Activated CD4-positive, alpha-beta T cell treated with anti-CD3 and anti-CD28 coated beads, Interleukin-2, amount 10 ng/mL, durations not matched to agents 24 days and 14 days (primary cell): ENCODE measurements around the gene JOSD2. TPM values are rescaled to one million over a fixed set of nuclear protein-coding genes. Genes with fewer than 3 reads are reported as not detected.
"Not testable (repeated sequence)": the region's sequence is repeated elsewhere in the genome, so short reads cannot be mapped to it uniquely, and the experiment has no call there.

Experiments used
- DNase-seq: peaks from one replicate; pipeline ENCODE4 v3.0.0; 2022
- H3K27ac Mint-ChIP-seq: one replicate; pipeline ENCODE4 v1.8.0; 2022; ENCODE audit warnings: mild to moderate bottlenecking, mixed read lengths
- H3K27me3 Mint-ChIP-seq: one replicate; pipeline ENCODE4 v1.8.0; 2022; ENCODE audit warnings: mixed read lengths
- H3K36me3 Mint-ChIP-seq: one replicate; pipeline ENCODE4 v1.8.0; 2022; ENCODE audit warnings: low read depth, mild to moderate bottlenecking, mixed read lengths
- H3K4me1 Mint-ChIP-seq: one replicate; pipeline ENCODE4 v1.8.0; 2021; ENCODE audit warnings: mixed read lengths
- H3K4me3 Mint-ChIP-seq: one replicate; pipeline ENCODE4 v1.8.0; 2022; ENCODE audit warnings: mild to moderate bottlenecking, moderate library complexity, mixed read lengths
- H3K9me3 Mint-ChIP-seq: one replicate; pipeline ENCODE4 v1.8.0; 2021; ENCODE audit warnings: mixed read lengths
- intact Hi-C: fragments of 100-400 bp; cut with micrococcal nuclease; formaldehyde crosslinking; loops from one replicate; pipeline ENCODE4 v1.15.1; 2023
- total RNA-seq: library from RNA; stranded (reverse); gene quantifications from 2 replicates; pipeline ENCODE4 v1.2.3, GENCODE V29; 2022

Gene JOSD2
- total RNA-seq, 1 donor from 2014 or later, result 41.7 TPM

DNA sequence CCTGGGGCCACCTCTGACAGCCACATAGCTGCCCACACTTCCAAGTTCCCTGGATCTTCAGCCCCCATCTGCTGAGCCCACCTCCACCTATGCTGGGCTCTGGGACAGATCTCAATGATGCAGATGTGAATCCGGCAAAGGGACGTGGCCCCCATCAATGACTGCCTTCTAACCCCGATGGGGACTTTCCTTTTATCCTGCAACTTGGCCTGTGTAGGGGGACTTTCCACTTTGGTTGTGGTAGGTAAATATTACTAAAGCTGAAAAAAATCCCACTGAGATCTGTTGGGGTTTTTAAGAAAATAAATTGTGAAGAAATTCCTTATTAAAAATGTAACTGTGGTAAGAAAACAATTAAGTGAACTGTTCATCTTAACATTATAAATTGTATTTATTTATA lies 23.5 kb upstream of the JOSD2 start:
- Mint-ChIP-seq H3K4me1 (no peaks in the 10 kb centered on the region), H3K4me3 (no peak overlapping the region), H3K36me3 (no peaks in the 10 kb centered on the region), H3K27ac (no peak overlapping the region), H3K9me3 (peaks cover 4% of the 10 kb centered on the region), H3K27me3 (no peaks in the 10 kb centered on the region)
- intact Hi-C loops, result no loop called here
- DNase-seq, result no peak

DNA sequence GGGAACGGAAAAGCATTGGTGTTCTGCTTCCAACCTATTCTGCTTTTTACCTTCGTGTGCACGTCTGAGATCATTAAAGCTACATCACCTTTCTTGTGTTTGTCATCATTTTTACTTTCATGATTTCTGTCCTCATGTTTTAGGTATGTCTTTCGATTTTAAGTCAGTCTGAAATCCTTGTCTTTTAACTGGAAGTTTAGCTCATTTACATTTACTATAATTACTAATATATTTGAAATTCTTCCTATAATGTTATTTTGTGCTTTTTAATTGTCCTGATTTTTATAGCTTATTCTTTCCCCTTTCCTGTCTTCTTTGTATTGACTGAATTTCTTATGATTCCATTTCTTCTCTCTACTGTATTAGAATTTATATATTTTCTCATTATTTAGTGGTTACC lies 22.0 kb upstream of the JOSD2 start:
- intact Hi-C loops, result no loop called here
- no peaks in the 10 kb centered on the region for H3K4me1 Mint-ChIP-seq
- H3K27ac Mint-ChIP-seq, result no peak overlapping the region
- no peak for DNase-seq
- H3K27me3 Mint-ChIP-seq, result no peaks in the 10 kb centered on the region
- no peaks in the 10 kb centered on the region for H3K36me3 Mint-ChIP-seq
- H3K4me3 Mint-ChIP-seq, result no peak overlapping the region
- peaks cover 4% of the 10 kb centered on the region for H3K9me3 Mint-ChIP-seq

DNA sequence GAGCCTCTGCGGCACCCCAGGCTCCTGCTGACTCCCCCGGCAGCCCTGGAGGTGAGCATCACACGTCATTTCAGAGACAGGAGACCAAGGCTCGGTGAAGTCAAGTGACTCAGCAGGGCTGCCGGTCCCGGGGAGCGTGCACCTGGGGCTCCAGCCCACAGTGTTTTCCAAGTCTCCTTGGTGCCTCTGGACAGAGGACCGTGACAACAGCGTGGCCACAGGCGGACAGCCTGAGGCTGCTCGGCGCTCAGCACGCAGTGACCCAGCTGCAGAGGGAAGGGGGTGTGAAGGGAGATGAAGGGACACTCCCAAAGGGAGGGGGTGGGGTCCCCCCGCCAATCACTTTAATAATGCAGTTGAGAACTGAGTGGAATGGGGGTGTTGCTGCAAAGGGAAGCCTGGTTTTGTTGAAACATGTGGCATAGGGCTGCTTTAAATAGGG lies 20.2 kb upstream of the JOSD2 start:
- Mint-ChIP-seq H3K4me3 (no peak overlapping the region), H3K27me3 (no peaks in the 10 kb centered on the region), H3K9me3 (peaks cover 4% of the 10 kb centered on the region), H3K36me3 (no peaks in the 10 kb centered on the region), H3K4me1 (no peaks in the 10 kb centered on the region), H3K27ac (no peak overlapping the region)
- intact Hi-C loops, result no loop called here
- DNase-seq, result no peak

DNA sequence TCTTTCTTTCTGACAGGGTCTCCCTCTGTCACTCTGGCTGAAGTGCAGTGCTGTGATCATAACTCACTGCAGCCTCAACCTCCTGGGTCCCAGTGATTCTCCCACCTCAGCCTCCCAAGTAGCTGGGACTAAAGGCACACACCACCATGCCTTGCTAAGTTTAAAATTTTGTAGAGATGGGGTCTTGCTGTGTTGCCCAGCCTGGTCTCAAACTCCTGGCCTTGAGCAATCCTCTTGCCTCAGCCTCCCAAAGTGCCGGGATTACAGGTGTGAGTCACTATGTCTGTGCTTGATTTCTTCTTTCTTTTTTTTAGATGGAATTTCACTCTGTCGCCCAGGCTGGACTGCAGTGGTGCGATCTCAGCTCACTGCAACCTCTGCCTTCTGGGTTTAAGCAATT lies 17.1 kb upstream of the JOSD2 start:
- H3K9me3 Mint-ChIP-seq, H3K27me3 Mint-ChIP-seq, H3K4me3 Mint-ChIP-seq, intact Hi-C loops, H3K36me3 Mint-ChIP-seq, H3K4me1 Mint-ChIP-seq, DNase-seq, H3K27ac Mint-ChIP-seq: not testable (repeated sequence)

DNA sequence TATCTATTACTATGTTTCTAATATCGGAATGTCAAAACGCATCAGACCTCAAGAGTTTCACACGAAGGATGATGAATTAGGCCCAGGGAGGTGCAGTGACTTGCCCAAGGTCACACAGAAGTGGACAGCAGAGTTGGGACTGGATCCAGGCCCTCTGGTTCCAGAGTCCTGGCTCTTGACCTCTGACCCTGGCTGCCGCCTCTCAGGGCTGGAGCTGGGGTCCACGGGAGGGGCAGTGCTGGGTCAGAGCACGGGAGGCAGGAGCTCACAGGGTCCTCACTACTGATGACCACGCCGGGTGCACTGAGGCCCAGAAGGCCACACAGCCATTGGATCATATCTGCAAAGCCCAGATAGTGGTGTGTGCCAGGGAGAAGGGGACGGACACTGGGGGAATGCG lies 11.9 kb upstream of the JOSD2 start:
- Mint-ChIP-seq H3K27me3 (no peaks in the 10 kb centered on the region), H3K27ac (no peak overlapping the region), H3K36me3 (no peaks in the 10 kb centered on the region), H3K4me1 (no peaks in the 10 kb centered on the region), H3K4me3 (no peak overlapping the region), H3K9me3 (no peaks in the 10 kb centered on the region)
- intact Hi-C loops, result no loop called here
- no peak for DNase-seq

DNA sequence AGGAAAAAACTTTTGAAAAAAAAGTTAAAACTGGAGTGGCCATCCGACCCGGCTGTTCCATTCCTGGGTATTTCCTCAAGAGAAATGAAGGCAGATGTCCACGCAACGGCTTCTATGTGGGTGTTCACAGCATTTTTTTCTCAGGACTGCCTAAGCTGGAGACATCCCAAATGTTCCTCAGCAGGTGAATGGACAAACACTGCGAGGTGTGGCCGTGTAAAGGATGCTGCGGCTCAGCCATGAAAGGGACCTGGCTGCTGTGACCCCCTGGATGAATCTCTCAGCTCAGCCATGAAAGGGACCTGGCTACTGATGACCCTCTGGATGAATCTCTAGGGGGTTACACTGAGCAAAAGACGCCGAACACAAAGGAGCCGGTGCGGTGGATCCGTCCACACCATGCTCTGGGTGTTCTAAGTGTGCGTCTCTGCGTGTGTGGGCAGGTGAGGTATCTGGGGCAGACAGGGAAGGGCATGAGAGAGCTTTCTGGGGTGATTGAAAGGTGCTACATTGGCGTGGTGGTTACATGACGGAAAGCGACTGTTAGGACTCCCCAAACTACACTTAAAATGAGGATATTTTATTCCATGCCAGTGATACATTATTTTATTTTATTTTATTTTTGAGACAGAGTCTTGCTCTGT lies 10.0 kb upstream of the JOSD2 start:
- intact Hi-C loops, result no loop called here
- Mint-ChIP-seq H3K4me3 (no peak overlapping the region), H3K36me3 (no peaks in the 10 kb centered on the region), H3K4me1 (no peaks in the 10 kb centered on the region), H3K27me3 (no peaks in the 10 kb centered on the region), H3K27ac (no peak overlapping the region), H3K9me3 (no peaks in the 10 kb centered on the region)
- no peak for DNase-seq

DNA sequence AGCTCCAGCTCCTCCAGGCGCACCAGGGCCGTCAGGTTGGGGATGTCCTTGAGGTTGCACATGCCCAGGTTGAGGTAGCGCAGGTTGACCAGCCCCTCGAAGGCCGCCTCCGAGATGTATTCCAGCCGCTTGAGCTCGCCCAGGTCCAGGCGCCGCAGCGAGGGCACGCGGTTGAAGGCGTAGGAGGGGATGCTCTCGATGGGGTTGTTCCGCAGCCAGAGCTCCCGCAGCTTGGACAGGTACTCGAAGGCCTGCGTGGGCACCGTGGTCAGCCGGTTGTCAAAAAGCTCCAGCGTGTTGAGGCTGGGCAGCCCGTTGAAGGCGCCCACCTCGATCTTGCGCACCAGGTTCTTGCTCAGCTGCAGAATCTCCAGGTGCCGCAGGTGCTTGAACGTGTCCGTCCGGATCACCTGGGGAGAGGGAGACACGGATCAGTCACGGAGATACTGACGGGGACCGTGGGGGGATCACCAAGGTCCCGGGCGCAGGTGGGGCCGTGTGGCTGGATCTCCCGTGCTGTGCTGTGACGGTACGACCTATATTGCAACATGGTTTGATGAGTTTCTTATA lies 8.1 kb upstream of the JOSD2 start:
- intact Hi-C loops, result loop anchor here (10.0 kb wide), 1 partner anchor 84 kb away; the partner anchor contains the start of gene MYBPC2
- Mint-ChIP-seq H3K27me3 (peaks cover 3% of the 10 kb centered on the region), H3K9me3 (no peaks in the 10 kb centered on the region), H3K27ac (no peak overlapping the region), H3K36me3 (no peaks in the 10 kb centered on the region), H3K4me1 (no peaks in the 10 kb centered on the region), H3K4me3 (no peak overlapping the region)
- DNase-seq, result no peak

DNA sequence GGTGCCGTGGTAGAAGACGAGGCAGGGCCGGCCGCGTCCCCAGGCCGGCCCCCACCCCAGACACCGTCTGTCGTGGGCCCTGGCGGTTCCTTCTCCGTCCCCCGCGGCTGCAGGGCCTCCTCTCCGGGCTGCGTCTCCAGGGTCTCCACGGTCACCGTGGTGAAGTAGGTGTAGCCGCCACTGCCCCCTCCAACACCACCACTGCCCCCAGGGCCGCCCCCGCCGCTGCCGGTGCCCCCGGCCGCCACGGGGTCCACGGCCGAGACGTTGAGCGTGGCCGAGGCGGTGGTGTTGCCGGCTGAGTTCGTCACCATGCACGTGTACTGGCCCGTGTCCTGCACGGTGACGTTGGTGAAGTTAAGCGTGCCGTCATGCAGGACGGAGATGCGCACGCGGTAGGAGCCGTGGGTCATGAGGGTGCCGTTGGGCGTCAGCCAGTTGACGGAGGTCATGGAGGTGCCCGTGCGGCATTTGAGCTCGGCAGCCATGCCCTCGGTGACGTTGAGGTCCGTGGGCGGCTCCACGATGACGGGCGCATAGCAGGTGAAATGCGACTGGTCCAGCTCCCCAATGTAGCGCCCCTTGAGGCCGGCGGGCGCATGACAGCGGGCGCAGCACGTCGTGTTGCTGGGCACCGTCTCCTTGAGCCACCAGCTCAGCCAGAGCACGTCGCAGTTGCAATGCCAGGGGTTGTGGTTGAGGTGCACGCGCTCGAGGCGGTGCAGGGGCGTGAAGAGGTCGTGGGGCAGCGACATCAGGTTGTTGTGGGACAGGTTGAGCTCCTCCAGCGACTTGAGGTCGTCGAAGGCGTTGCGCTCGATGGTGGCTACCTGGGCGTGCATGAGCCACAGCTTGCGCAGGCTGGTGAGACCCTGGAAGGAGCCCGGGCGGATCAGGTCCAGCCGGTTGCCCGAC lies 7.4 kb upstream of the JOSD2 start:
- intact Hi-C loops, result loop anchor here (10.0 kb wide), 1 partner anchor 84 kb away; the partner anchor contains the start of gene MYBPC2
- H3K4me3 Mint-ChIP-seq, result no peak overlapping the region
- no peak overlapping the region for H3K27ac Mint-ChIP-seq
- peaks cover 3% of the 10 kb centered on the region for H3K27me3 Mint-ChIP-seq
- no peak for DNase-seq
- H3K9me3 Mint-ChIP-seq, result no peaks in the 10 kb centered on the region
- no peaks in the 10 kb centered on the region for H3K36me3 Mint-ChIP-seq
- H3K4me1 Mint-ChIP-seq, result no peaks in the 10 kb centered on the region

DNA sequence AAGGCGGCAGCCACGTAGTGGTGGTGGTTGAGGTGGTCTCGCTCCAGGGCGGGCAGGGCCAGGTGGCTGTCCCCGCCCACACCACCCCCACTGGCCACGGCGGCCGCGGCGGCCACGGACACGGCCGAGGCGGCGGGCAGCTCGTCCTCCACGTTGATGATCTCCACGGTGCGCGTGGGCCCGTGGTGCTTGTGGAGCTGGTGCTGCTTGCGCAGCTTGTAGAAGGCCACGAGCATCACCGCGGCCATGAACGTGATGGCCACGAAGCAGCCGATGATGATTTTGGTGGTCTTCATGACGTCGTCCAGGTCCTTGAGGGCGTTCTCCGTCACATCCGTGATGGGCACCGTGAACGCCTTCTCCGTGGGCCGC lies 6.7 kb upstream of the JOSD2 start:
- Mint-ChIP-seq H3K36me3 (no peaks in the 10 kb centered on the region), H3K4me1 (no peaks in the 10 kb centered on the region), H3K9me3 (no peaks in the 10 kb centered on the region), H3K27me3 (peaks cover 3% of the 10 kb centered on the region), H3K4me3 (no peak overlapping the region), H3K27ac (no peak overlapping the region)
- intact Hi-C loops, result loop anchor here (10.0 kb wide), 1 partner anchor 83 kb away; the partner anchor contains the start of gene MYBPC2
- DNase-seq, result no peak

DNA sequence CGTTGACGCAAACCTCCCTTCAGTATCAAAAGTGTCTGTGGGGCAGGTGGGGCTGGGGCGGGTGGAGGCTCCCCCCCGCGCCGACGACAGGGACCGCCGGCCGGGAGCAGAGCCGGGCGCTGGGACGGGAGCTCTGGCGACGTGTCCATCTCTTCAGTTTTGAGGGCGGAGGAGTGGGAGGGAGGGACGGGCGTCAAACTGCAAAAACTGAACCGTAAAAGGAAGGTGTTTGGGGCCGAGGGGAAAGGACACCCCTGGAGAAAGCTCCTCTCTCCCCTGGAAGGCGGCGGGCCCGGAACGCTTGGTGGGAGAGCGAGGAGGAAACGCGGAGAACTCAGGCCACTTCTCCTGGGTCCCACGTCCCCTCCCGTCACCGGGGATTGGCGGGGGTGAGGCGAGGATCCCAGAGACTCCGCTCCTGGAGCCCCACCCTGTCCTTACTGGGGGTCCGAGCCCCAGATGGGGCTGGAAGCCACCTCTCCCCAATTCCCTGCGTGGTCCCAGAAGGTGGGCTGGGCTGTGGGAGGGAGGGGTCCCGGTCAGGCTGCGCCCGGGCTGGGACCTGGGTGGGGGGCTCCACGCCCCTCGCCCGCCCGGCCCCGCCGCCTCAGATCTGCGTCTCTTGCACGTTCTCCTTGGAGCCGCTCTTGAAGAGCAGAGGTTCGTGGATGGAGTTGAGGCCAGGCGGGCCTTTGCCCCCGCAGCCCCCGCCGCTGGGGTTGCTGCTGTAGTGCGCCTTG lies 6.1 kb upstream of the JOSD2 start:
- H3K36me3 Mint-ChIP-seq, result no peaks in the 10 kb centered on the region
- H3K9me3 Mint-ChIP-seq, result no peaks in the 10 kb centered on the region
- H3K27me3 Mint-ChIP-seq, result peaks cover 3% of the 10 kb centered on the region
- intact Hi-C loops, result loop anchor here (10.0 kb wide), 1 partner anchor 82 kb away; the partner anchor contains the start of gene MYBPC2
- H3K27ac Mint-ChIP-seq, result no peak overlapping the region
- no peak overlapping the region for H3K4me3 Mint-ChIP-seq
- H3K4me1 Mint-ChIP-seq, result no peaks in the 10 kb centered on the region
- no peak for DNase-seq

DNA sequence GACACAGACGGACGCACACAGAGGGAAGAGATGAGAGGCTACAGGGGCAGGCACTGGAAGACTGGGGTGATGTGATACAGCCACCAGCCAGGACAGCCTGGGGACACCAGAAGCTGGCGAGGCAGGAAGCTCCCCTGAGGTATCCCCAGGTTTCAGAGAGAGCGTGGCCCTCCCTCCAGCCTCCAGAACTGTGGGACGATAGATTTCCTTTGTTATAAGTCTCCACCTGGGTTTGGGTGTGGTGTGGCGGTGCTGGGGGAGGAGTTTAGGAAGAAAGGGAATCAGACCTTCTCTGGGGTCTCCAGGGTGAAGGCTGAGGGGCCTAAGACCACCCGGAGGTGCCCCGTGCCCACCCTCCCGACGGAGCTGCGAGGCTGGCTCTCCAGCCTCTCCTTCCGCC lies 5.5 kb upstream of the JOSD2 start:
- no peak overlapping the region for H3K4me3 Mint-ChIP-seq
- peaks cover 3% of the 10 kb centered on the region for H3K27me3 Mint-ChIP-seq
- no peaks in the 10 kb centered on the region for H3K36me3 Mint-ChIP-seq
- H3K4me1 Mint-ChIP-seq, result peaks cover 4% of the 10 kb centered on the region
- H3K9me3 Mint-ChIP-seq, result no peaks in the 10 kb centered on the region
- no peak overlapping the region for H3K27ac Mint-ChIP-seq
- intact Hi-C loops, result loop anchor here (10.0 kb wide), 1 partner anchor 82 kb away; the partner anchor contains the start of gene MYBPC2
- no peak for DNase-seq

DNA sequence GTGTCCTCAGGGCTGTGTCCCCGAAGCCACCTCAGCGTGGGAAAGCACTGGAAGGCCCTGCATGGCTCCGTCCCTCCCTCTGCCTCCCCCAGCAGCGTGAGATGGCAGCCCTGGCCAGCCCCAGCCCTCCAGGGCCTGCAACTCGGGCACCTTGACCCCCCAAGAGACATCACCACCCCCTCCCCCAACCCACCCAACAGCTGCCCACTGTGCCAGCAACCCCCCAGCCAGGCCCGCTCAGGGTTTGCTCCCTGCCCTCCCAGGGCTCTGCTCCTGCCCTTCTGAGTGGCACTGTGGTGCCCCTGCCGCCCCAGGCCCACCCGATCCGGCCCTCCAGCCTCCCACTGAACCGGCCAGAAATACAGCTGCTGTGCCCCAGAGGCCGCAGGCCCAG lies 4.2 kb upstream of the JOSD2 start:
- Mint-ChIP-seq H3K27ac (no peak overlapping the region), H3K4me1 (peaks cover 12% of the 10 kb centered on the region), H3K36me3 (peaks cover 1% of the 10 kb centered on the region), H3K9me3 (no peaks in the 10 kb centered on the region), H3K27me3 (peaks cover 4% of the 10 kb centered on the region), H3K4me3 (no peak overlapping the region)
- intact Hi-C loops, result loop anchor here (10.0 kb wide), 1 partner anchor 80 kb away; the partner anchor contains the start of gene MYBPC2
- no peak for DNase-seq

DNA sequence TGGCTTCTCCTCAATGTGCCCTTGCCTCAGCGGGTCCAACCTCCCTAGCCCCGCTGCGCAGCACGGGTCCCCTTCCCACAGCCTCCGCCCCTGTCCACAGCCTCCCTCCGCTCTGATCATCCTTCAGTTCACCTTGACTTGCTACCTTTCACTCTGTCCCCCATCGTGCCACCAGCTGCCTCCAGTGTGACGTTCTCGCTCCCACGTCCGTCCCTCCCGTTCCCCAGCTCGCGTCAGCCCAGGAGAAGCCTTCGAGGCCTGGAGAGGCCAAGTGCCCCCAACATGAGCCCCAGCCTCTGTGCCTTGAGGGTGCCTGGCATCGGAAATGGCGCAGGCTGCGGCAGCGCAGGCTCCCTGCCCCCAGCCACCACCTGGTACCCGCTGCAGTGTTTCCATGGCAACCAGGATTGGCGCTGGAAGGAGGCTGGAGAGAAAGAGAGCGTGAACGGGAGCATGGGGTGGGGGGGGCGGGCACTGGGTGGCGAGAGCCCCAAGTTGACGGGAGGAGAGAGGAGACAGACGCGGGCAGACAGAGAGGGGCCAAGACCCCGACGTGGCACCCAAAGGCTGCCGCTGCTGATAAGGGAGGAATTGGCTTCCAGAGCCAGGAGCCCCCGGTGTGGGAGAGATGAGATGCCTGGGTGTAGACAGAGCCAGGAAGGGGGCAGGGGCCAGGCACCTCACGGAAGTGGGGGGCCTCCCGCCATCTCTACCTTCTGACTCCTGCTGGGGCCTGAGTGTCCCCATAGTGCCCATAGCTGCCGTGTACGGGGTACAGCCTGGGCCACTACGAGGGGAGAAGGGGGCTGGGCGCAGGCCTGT lies 3.6 kb upstream of the JOSD2 start:
- intact Hi-C loops, result loop anchor here (10.0 kb wide), 1 partner anchor 80 kb away; the partner anchor contains the start of gene MYBPC2
- H3K27ac Mint-ChIP-seq, result no peak overlapping the region

More for the DNA sequence above, 3.6 kb upstream of the JOSD2 start:
- no peak for DNase-seq
- H3K27me3 Mint-ChIP-seq, result peaks cover 4% of the 10 kb centered on the region
- peaks cover 12% of the 10 kb centered on the region for H3K4me1 Mint-ChIP-seq
- no peak overlapping the region for H3K4me3 Mint-ChIP-seq
- H3K36me3 Mint-ChIP-seq, result peaks cover 1% of the 10 kb centered on the region
- no peaks in the 10 kb centered on the region for H3K9me3 Mint-ChIP-seq
